CD14-positive monocyte (primary cell): ENCODE measurements around the gene TRAPPC3L. TPM values are rescaled to one million over a fixed set of nuclear protein-coding genes. Genes with fewer than 3 reads are reported as not detected.

Experiments
- DNase-seq, 3 donors: peaks; one replicate each; pipeline ENCODE4 v3.0.0-alpha.2; 2011 to 2022
- H2AFZ ChIP-seq: 2 replicates; pipeline ENCODE4 v1.6.0; 2012; ENCODE audit warnings: mild to moderate bottlenecking, low read depth, low read length, inconsistent platforms; ENCODE audit not compliant: insufficient read depth, poor library complexity, severe bottlenecking
- H3K27ac ChIP-seq, 2 donors: 1 replicate in 1 of 2; 2 replicates in 1 of 2; pipeline ENCODE4 v1.5.1; 2012 to 2013; ENCODE audit warnings: low read length in 2 of 2, control low read depth in 1 of 2, inconsistent platforms in 1 of 2, low read depth in 1 of 2, mild to moderate bottlenecking in 1 of 2
- H3K27me3 ChIP-seq, 2 donors: one replicate each; pipeline versions ENCODE4 v1.6.0 to v1.6.1; 2011 to 2013; ENCODE audit warnings: low read length in 2 of 2; ENCODE audit not compliant: control insufficient read depth in 2 of 2, insufficient read depth in 2 of 2
- H3K36me3 ChIP-seq, 2 donors: replicated peaks in 1 of 2; 1 replicate in 1 of 2; 2 replicates in 1 of 2; pipeline versions ENCODE4 v1.5.1 to v1.6.1; 2012 to 2013; ENCODE audit warnings: low read length in 2 of 2, control low read depth in 1 of 2, inconsistent platforms in 1 of 2, mild to moderate bottlenecking in 1 of 2; ENCODE audit not compliant: insufficient read depth in 2 of 2, control insufficient read depth in 1 of 2
- H3K4me1 ChIP-seq, 2 donors: 1 replicate in 1 of 2; 2 replicates in 1 of 2; pipeline versions ENCODE4 v1.5.1 to v1.6.1; 2012 to 2013; ENCODE audit warnings: low read length in 2 of 2, control low read depth in 1 of 2, inconsistent platforms in 1 of 2, mild to moderate bottlenecking in 1 of 2, moderate library complexity in 1 of 2; ENCODE audit not compliant: insufficient read depth in 2 of 2, control insufficient read depth in 1 of 2
- H3K4me2 ChIP-seq: replicated peaks from 2 replicates; pipeline ENCODE3; 2012; ENCODE audit warnings: low read length, moderate library complexity, mild to moderate bottlenecking; ENCODE audit not compliant: poor library complexity, severe bottlenecking; ENCODE audit errors: extremely low read depth
- H3K4me3 ChIP-seq, 3 experiments: fragments of 200-600 bp in 1 of 3; sonication (generic) in 1 of 3; replicated peaks in 1 of 3; 1 replicate in 2 of 3; 2 replicates in 1 of 3; pipeline ENCODE4 v1.5.1; 2011 to 2013; ENCODE audit warnings: low read length in 3 of 3, mild to moderate bottlenecking in 3 of 3, control low read depth in 2 of 3, low read depth in 2 of 3, inconsistent platforms in 1 of 3, moderate library complexity in 1 of 3
- H3K79me2 ChIP-seq: 2 replicates; pipeline ENCODE4 v1.6.0; 2012; ENCODE audit warnings: mild to moderate bottlenecking, control low read depth, inconsistent platforms, low read length, moderate library complexity; ENCODE audit not compliant: insufficient read depth
- H3K9ac ChIP-seq: 2 replicates; pipeline ENCODE4 v1.6.0; 2017; ENCODE audit warnings: low read length, mild to moderate bottlenecking; ENCODE audit not compliant: insufficient read depth, poor library complexity, severe bottlenecking
- H3K9me3 ChIP-seq, 2 donors: replicated peaks in 1 of 2; 1 replicate in 1 of 2; 2 replicates in 1 of 2; pipeline versions ENCODE4 v1.5.1 to v1.6.1; 2012 to 2013; ENCODE audit warnings: low read length in 2 of 2, control low read depth in 1 of 2; ENCODE audit not compliant: control insufficient read depth in 1 of 2, insufficient read depth in 1 of 2
- H4K20me1 ChIP-seq: 2 replicates; pipeline ENCODE4 v1.6.0; 2012; ENCODE audit warnings: mild to moderate bottlenecking, low read length, control low read depth, moderate library complexity; ENCODE audit not compliant: insufficient read depth
- H3K27ac Mint-ChIP-seq, 7 donors: one replicate each; pipeline ENCODE4 v1.8.0; 2020; ENCODE audit warnings: mild to moderate bottlenecking in 7 of 7, mixed read lengths in 7 of 7, moderate library complexity in 6 of 7, inconsistent platforms in 2 of 7
- H3K27me3 Mint-ChIP-seq, 3 donors: one replicate each; pipeline ENCODE4 v1.8.0; 2021 to 2022; ENCODE audit warnings: low read depth in 3 of 3, mild to moderate bottlenecking in 3 of 3, mixed read lengths in 3 of 3, moderate library complexity in 3 of 3, inconsistent platforms in 1 of 3
- H3K36me3 Mint-ChIP-seq, 2 donors: one replicate each; pipeline ENCODE4 v1.8.0; 2020; ENCODE audit warnings: mixed read lengths in 2 of 2, inconsistent platforms in 1 of 2, mild to moderate bottlenecking in 1 of 2
- H3K4me1 Mint-ChIP-seq: one replicate; pipeline ENCODE4 v1.8.0; 2020; ENCODE audit warnings: mild to moderate bottlenecking, mixed read lengths
- H3K4me3 Mint-ChIP-seq, 2 donors: one replicate each; pipeline ENCODE4 v1.8.0; 2020; ENCODE audit warnings: mild to moderate bottlenecking in 2 of 2, mixed read lengths in 2 of 2, moderate library complexity in 1 of 2
- H3K9me3 Mint-ChIP-seq, 7 donors: one replicate each; pipeline ENCODE4 v1.8.0; 2020 to 2022; ENCODE audit warnings: mixed read lengths in 7 of 7, mild to moderate bottlenecking in 6 of 7, moderate library complexity in 6 of 7, inconsistent platforms in 2 of 7
- WGBS: methylation state at CpG from one replicate; pipeline ENCODE4 v1.1.5; 2013; ENCODE audit warnings: missing lambda C conversion rate; ENCODE audit not compliant: insufficient coverage; 5-methylcytosine and 5-hydroxymethylcytosine counted together
- intact Hi-C, 2 donors: fragments of 100-400 bp; cut with micrococcal nuclease; formaldehyde crosslinking; loops; one replicate each; pipeline versions ENCODE4 v1.15.0 to v1.15.1; 2023
- polyA plus RNA-seq, 3 donors: library from polyadenylated mRNA; depleted of rRNA in 1 of 3; unstranded in 2 of 3; stranded (reverse) in 1 of 3; fragments of 300-500 nt in 2 of 3; fragments of >200 nt in 1 of 3; fragmentation: Illumina TruSeq in 2 of 3; gene quantifications; 1 replicate in 2 of 3; 2 replicates in 1 of 3; pipeline ENCODE4 v1.2.3, GENCODE V29; 2012 to 2021
- TF ChIP-seq, protein P1 (sequence below): fragments of 200-600 bp; IDR thresholded peaks from one replicate; pipeline ENCODE4 v1.8.0; 2022; ENCODE audit warnings: antibody characterized with exemption, mild to moderate bottlenecking

TRAPPC3L gene
- polyA plus RNA-seq, 3 donors: 0.17 TPM; not detected in 2

DNA sequence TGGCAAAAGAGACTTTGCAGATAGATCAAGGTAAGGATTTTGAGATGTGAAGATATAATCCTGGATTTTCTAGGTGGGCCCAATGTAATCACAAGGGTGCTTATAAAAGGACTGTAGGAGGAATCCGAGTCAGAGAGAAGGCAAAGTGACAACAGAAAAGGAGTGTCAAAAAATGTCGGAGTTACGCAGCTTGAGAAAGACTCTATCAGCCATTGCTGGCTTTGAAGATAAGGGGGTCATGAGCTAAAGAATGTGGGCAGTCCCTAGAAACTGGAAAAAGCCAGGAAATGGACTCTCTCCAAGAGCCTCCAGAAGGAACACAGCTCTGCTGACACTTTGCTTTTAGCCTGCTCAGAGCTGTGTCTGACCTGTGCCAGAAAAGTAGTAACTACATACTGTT is 17.1 kb upstream of the TRAPPC3L start:
- peak overlapping the region; percentile 12 for H2AFZ ChIP-seq
- H3K9ac ChIP-seq: no peak overlapping the region
- peaks cover 13% of the 10 kb centered on the region for H3K4me1 Mint-ChIP-seq

DNA sequence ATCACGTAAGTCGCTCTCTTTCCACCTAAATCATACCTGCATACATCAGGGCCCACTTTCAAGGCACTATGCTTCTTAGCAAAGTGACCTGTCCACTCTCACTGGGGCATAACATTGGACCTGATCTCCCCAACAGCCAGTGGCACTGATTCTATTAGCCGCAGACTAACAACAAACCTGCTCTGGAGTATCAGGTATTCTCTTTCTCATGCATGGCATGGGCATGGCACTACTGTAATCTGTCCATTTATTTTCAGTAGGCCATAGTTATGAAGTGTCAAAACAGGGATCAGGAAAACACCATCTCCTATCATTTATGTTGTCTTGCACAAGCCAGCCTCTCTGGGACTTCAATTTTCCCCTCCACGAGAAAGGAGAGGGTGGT is 16.5 kb upstream of the TRAPPC3L start:
- Histone ChIP-seq H3K9ac (no peak overlapping the region), H3K36me3 (no peaks in the 10 kb centered on the region), H4K20me1 (no peaks in the 10 kb centered on the region), H3K27me3 (no peaks in the 10 kb centered on the region), H2AFZ (no peak overlapping the region), H3K4me3 (no peak overlapping the region), H3K4me1 (peaks cover 6 to 9% of the 10 kb centered on the region in 2 donors), H3K9me3 (peaks cover 4% of the 10 kb centered on the region in 2 donors), H3K27ac (no peak overlapping the region), H3K4me2 (no peak overlapping the region), H3K79me2 (no peaks in the 10 kb centered on the region)
- no peak for DNase-seq
- Mint-ChIP-seq H3K27ac (no peak overlapping the region), H3K4me1 (peaks cover 13% of the 10 kb centered on the region), H3K27me3 (peaks cover 6 to 12% (median 9%) of the 10 kb centered on the region in 3 donors), H3K4me3 (no peak overlapping the region), H3K9me3 (peaks cover 1 to 7% (median 4%) of the 10 kb centered on the region in 7 donors), H3K36me3 (no peaks in the 10 kb centered on the region)
- TF ChIP-seq, protein P1, sequence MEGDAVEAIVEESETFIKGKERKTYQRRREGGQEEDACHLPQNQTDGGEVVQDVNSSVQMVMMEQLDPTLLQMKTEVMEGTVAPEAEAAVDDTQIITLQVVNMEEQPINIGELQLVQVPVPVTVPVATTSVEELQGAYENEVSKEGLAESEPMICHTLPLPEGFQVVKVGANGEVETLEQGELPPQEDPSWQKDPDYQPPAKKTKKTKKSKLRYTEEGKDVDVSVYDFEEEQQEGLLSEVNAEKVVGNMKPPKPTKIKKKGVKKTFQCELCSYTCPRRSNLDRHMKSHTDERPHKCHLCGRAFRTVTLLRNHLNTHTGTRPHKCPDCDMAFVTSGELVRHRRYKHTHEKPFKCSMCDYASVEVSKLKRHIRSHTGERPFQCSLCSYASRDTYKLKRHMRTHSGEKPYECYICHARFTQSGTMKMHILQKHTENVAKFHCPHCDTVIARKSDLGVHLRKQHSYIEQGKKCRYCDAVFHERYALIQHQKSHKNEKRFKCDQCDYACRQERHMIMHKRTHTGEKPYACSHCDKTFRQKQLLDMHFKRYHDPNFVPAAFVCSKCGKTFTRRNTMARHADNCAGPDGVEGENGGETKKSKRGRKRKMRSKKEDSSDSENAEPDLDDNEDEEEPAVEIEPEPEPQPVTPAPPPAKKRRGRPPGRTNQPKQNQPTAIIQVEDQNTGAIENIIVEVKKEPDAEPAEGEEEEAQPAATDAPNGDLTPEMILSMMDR: no peak
- intact Hi-C loops: no loop called here
- WGBS: 94% methylated on average over 3 of the region's 4 CpGs

More for the DNA sequence above, 17.1 kb upstream of the TRAPPC3L start:
- no peak overlapping the region for H3K27ac Mint-ChIP-seq
- Histone ChIP-seq H3K4me3 (no peak overlapping the region), H3K79me2 (no peaks in the 10 kb centered on the region), H3K9me3 (peaks cover 5 to 8% of the 10 kb centered on the region in 2 donors), H3K4me2 (no peak overlapping the region), H3K4me1 (peaks cover 6 to 9% of the 10 kb centered on the region in 2 donors), H4K20me1 (no peaks in the 10 kb centered on the region), H3K36me3 (no peaks in the 10 kb centered on the region), H3K27me3 (no peaks in the 10 kb centered on the region), H3K27ac (no peak overlapping the region)
- H3K4me3 Mint-ChIP-seq: no peak overlapping the region
- H3K27me3 Mint-ChIP-seq: peaks cover 6 to 12% (median 9%) of the 10 kb centered on the region in 3 donors
- no peaks in the 10 kb centered on the region for H3K36me3 Mint-ChIP-seq
- TF ChIP-seq, protein P1: no peak
- H3K9me3 Mint-ChIP-seq: peaks cover 3 to 9% (median 6%) of the 10 kb centered on the region in 7 donors
- intact Hi-C loops: no loop called here
- no peak for DNase-seq
- WGBS: 90% methylated on average over 3 of the region's 3 CpGs
